Measurements from ENCODE around the gene SLC22A25. TPM values are rescaled to one million over a fixed set of nuclear protein-coding genes. Genes with fewer than 3 reads are reported as not detected.

The SLC22A25 gene
- total and polyA plus RNA-seq, 2 of the 13 experiments (the other 11 are each of a cell fraction or from before 2014, with no cell fraction given) = 0.18 to 0.42 TPM

- Histone ChIP-seq H3K27me3 (ENCODE audit: control insufficient read depth in 1 of 2, insufficient read depth in 2 of 2, low read length in 2 of 2) (no peaks in the 10 kb centered on the region), H4K20me1 (ENCODE audit: insufficient read depth, low read length) (no peaks in the 10 kb centered on the region), H3K9me3 (ENCODE audit: low read length) (no peaks in the 10 kb centered on the region), H3K27ac (ENCODE audit: extremely low read length, insufficient read depth, low read length) (peak overlapping the region; percentile 40), H3K9ac (ENCODE audit: insufficient read depth, low read depth, low read length) (no peak overlapping the region), H3K4me3 (replicated peaks in 1 of 3; ENCODE audit: insufficient read depth in 1 of 3, low read depth in 2 of 3, low read length in 3 of 3) (no peak overlapping the region), H3K4me1 (ENCODE audit: insufficient read depth, low read length) (peaks cover 22% of the 10 kb centered on the region), H2AFZ (ENCODE audit: low read length) (no peak overlapping the region), H3K36me3 (replicated peaks in 1 of 2; ENCODE audit: control insufficient read depth in 1 of 2, insufficient read depth in 2 of 2, low read length in 2 of 2) (no peaks in the 10 kb centered on the region), H3K79me2 (ENCODE audit: insufficient read depth, low read length) (no peaks in the 10 kb centered on the region), H3K4me2 (ENCODE audit: low read depth, low read length) (no peak overlapping the region)
- FAIRE-seq (no peak), ATAC-seq (no peak), DNase-seq (ENCODE audit: low spot score) (no peak)
- TF ChIP-seq ZNF317 (CRISPR knock-in tag; IDR thresholded peaks at IDR 0.05) (no peak), AKNA (CRISPR knock-in tag; IDR thresholded peaks at IDR 0.05; ENCODE audit: borderline replicate concordance) (no peak), SALL2 (CRISPR knock-in tag; IDR thresholded peaks at IDR 0.05) (no peak), ZNF530 (CRISPR knock-in tag; IDR thresholded peaks at IDR 0.05; ENCODE audit: low read depth) (no peak), PHF21A (CRISPR knock-in tag; IDR thresholded peaks at IDR 0.05) (no peak), SP140L (CRISPR knock-in tag; IDR thresholded peaks at IDR 0.05; ENCODE audit: borderline replicate concordance) (no peak)
- in situ Hi-C loops (cut with HindIII; ENCODE audit: extremely low pct_ligation_motif_present, low pct_unique_long_range_greater_than_20kb) (loop anchor here (25.0 kb wide), 2 partner anchors 177 to 302 kb away; partner anchors contain the start of gene CHRM1), intact Hi-C loops (cut with micrococcal nuclease; ENCODE audit: unreplicated experiment) (loop anchor here (5.0 kb wide), 3 partner anchors 58 to 307 kb away; no protein-coding TSS in a partner anchor)
- WGBS (ENCODE audit: low lambda C conversion rate) = 76% methylated on average over 4 of the region's 4 CpGs
- ChIA-PET POLR2A (interaction anchor here (1.4 kb wide), 1 partner anchor 12 kb away, joined by 4 read pairs; no protein-coding TSS in a partner anchor), CTCF (ENCODE audit: low intra/inter-chr PET ratio, low total read pairs) (no interaction called here)
- no TSS peak for BruUV-seq (replicated peaks)
Measured at GRCh38 chr11:63214093-63214492, 29.3 kb downstream of the SLC22A25 start.

All from HepG2 (cell line).